GM19468 (cell line): ENCODE measurements around the gene HES3.
A peak's percentile ranks its signal among the peaks of the same experiment; 100 is the strongest.
"Not testable (repeated sequence)": the region's sequence is repeated elsewhere in the genome, so short reads cannot be mapped to it uniquely, and the experiment has no call there.

Experiments used
- ATAC-seq: cut with Tn5 transposase; IDR thresholded peaks from one replicate; pipeline ENCODE4 v1.9.1; 2021; ENCODE audit warnings: mild to moderate bottlenecking, moderate library complexity, moderate number of reproducible peaks; ENCODE audit not compliant: unreplicated experiment; ENCODE audit errors: extremely low read depth

HES3 gene

GRCh38 chr1:6218375-6219164 lies 25.4 kb upstream of the HES3 start:
- ATAC-seq: no peak

DNA sequence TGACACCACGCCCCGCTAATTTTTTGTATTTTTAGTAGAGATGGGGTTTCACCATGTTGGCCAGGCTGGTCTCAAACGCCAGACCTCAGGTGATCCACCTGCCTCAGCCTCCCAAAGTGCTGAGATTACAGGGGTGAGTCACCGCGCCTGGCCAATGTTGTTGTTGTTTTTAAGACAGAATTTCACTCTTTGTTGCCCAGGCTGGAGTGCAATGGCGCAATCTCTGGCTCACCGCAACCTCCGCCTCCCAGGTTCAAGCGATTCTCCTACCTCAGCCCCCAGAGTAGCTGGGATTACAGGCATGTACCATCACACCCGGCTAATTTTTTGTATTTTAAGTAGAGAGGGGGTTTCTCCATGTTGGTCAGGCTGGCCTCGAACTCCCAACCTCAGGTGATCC lies 24.3 kb upstream of the HES3 start:
- not testable (repeated sequence) for ATAC-seq

DNA sequence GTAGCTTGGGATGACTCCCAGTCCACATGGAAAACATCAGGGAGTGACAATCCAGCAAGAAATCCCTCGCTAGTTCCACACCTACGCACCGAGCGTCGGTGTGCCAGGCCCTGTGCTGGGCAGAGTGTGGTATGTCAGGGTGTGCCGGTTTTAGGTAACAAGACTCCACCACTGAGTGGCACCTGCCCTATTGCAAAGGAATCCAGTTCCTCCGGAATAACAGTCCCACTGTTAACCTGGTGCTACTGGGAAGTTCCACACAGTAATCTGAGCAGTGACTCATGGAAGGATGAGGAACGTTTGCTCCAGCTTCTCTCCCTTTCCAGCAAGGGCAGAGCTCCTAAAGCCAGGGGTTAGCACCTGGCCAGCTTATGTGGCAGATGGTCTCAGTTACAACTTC lies 23.7 kb upstream of the HES3 start:
- ATAC-seq: no peak

DNA sequence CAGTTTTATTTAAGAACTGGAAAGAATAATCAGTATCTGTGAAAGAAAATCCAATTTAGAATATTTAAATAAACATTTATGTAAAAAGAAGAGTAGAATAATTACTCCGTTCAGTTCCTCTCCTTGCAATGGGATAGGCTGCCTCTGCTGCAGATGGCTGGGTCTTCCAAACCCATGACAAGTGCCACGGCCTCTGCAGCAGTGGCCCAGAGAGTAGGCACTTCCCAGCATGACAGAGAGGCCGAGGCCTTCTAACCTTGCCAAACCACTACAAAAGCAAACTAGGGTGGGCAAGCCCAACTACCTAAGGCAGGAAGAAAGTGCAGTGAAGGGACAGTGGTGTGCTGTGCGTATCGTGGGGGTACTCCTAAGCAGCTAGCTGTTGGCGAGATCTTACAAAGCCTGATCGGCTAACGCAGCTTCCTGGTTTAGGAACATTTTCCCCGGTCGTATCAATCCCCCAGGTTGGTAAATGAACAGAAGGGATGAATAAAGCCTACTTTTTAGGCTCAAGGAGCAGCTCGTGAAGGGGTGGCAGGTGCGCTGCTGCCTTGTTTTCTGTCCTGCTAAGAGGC lies 22.7 kb upstream of the HES3 start:
- ATAC-seq: no peak

GRCh38 chr1:6222636-6223035 lies 21.3 kb upstream of the HES3 start:
- ATAC-seq: no peak

GRCh38 chr1:6223617-6224016 lies 20.4 kb upstream of the HES3 start:
- no peak for ATAC-seq

GRCh38 chr1:6224718-6225117 lies 19.3 kb upstream of the HES3 start:
- ATAC-seq: no peak

DNA sequence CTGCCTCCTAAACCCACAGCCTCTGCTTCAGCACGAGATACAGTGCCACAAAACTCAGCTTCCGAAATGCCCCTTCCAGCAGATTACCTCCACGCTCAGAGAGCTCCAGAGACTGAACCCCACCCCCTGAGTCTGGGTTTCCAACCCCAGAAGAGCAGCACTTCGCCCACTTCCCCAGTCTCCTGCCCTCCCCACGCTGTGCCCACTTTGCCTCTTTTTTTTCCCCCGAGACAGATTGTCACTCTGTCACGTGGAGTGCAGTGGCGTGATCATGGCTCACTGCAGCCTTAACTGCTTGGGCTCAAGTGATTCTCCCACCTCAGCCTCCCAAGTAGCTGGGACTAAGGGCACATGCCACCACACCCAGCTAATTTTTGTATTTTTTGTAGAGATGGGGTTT lies 18.3 kb upstream of the HES3 start:
- no peak for ATAC-seq

- ATAC-seq: no peak
Measured at GRCh38 chr1:6233376-6233775, 10.6 kb upstream of the HES3 start.

DNA sequence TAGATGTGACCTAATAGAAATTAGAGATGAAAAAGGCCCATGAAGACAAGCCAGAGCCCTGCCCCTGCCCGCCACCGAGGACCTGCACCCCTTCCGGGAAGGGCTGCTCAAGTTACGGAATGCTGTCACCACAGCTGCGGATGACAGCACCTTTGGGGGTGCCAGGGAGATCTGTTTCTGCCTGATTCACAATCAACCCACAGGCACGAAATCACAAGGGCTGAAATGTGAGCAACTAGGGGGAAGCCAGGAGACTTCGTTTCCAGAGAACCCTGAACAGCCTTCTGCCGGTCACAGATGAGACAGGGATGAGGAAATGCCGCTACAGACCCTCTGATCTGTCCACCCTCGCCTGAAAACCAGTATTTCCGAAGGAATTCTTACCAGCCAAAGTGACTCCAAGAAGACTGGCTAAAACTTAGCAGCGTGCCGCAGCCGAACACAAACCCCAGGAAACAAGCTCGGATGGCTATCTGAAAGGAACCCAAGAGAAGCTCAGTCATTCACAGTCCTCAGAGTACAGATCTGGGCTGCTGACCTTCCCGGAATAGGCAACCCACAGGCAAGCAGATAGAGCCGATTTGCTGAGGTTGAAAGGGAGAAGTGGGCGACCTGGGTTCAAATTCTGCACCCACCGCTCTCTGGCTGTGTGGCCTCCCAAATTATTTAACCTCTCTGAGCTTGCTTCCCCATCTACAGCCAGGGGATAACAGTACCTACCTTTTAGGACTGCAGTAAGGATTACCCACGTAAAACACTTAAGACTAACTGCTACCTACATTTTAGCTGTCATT lies 9.3 kb upstream of the HES3 start:
- ATAC-seq: no peak

GRCh38 chr1:6235296-6235677 lies 8.7 kb upstream of the HES3 start:
- ATAC-seq: peak; percentile 17

GRCh38 chr1:6237093-6237492 lies 6.9 kb upstream of the HES3 start:
- ATAC-seq: no peak

GRCh38 chr1:6239213-6239752 lies 4.7 kb upstream of the HES3 start:
- no peak for ATAC-seq

GRCh38 chr1:6239950-6240768 lies 3.8 kb upstream of the HES3 start:
- no peak for ATAC-seq

GRCh38 chr1:6241107-6241886 lies 2.7 kb upstream of the HES3 start:
- no peak for ATAC-seq

GRCh38 chr1:6241887-6242740 lies 1.9 kb upstream of the HES3 start:
- no peak for ATAC-seq

DNA sequence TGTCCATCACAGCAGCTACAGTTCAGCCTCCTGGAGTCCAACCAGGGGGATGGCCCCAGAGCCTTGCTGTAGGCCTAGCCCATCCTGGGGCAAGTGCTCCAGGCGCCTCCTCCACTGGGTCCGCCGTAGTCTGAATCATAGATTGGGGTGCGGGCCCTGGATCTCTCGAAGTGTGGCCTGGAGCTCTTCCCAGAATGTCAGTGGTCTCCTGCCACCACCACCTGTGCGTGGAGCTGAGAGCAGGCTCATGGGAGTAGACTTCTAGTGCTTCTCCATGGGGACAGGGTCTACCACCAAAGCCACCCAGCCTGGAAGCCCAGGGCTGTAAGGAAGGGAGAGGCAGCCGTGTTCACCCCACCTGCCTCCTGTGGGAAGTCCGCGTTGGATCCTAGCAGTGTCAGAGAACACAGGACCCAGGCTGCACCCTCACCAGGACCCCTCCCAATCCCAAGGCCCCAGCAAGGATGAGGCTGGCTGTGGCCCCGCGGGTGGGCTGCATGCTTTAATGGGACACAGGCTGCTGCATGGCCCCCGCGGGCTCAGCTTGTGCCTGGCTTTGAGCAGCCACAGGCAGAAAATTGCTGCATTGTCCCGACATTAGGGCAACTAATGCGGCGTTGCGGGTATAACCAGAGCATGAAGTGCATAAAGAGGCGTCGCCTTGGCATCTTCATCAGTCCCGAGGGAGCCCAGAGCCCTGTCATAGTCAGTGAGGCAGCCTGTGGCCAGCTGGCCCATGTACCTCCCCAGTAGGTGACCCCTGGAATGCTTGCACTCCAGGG lies 735 bp upstream of the HES3 start:
- no peak for ATAC-seq
